HAP-1 (cell line): Measurements from ENCODE around the gene TMEM154.

ENCODE experiments used
- DNase-seq, 2 experiments: peaks; one replicate each; pipeline ENCODE4 v3.0.0-alpha.2; 2016 to 2020; ENCODE audit warnings: low spot score in 2 of 2
- H3K27me3 ChIP-seq: fragments of 250-450 bp; sonication (Bioruptor Pico); 2 replicates; pipeline ENCODE4 v1.5.1; 2020; ENCODE audit warnings: low read depth, mild to moderate bottlenecking, moderate library complexity
- H3K36me3 ChIP-seq: fragments of 250-450 bp; sonication (Bioruptor Pico); replicated peaks from 2 replicates; pipeline ENCODE4 v1.5.1; 2020; ENCODE audit warnings: mild to moderate bottlenecking
- H3K4me1 ChIP-seq: fragments of 250-450 bp; sonication (Bioruptor Pico); 2 replicates; pipeline ENCODE4 v1.5.1; 2020; ENCODE audit warnings: mild to moderate bottlenecking
- H3K4me3 ChIP-seq: fragments of 250-450 bp; sonication (Bioruptor Pico); 2 replicates; pipeline ENCODE4 v1.5.1; 2020; ENCODE audit warnings: mild to moderate bottlenecking, moderate library complexity
- H3K9me3 ChIP-seq: fragments of 250-450 bp; sonication (Bioruptor Pico); 2 replicates; pipeline ENCODE4 v1.5.1; 2020; ENCODE audit warnings: mild to moderate bottlenecking, moderate library complexity
- in situ Hi-C: fragments of 300-500 bp; cut with MboI; formaldehyde crosslinking; loops from 3 replicates; pipeline ENCODE4 v1.14.3; 2020; ENCODE audit warnings: low sequenced_read_pairs, inconsistent platforms, mixed read lengths

The TMEM154 gene

GRCh38 chr4:152687974-152688599 is 8.3 kb upstream of the TMEM154 start:
- H3K27me3 ChIP-seq: no peaks in the 10 kb centered on the region; the same call in 1 of the 2 replicates
- no peaks in the 10 kb centered on the region for H3K36me3 ChIP-seq
- in situ Hi-C loops: no loop called here
- no peaks in the 10 kb centered on the region for H3K4me1 ChIP-seq
- H3K9me3 ChIP-seq: no peaks in the 10 kb centered on the region
- no peak for DNase-seq
- H3K4me3 ChIP-seq: no peak overlapping the region

DNA sequence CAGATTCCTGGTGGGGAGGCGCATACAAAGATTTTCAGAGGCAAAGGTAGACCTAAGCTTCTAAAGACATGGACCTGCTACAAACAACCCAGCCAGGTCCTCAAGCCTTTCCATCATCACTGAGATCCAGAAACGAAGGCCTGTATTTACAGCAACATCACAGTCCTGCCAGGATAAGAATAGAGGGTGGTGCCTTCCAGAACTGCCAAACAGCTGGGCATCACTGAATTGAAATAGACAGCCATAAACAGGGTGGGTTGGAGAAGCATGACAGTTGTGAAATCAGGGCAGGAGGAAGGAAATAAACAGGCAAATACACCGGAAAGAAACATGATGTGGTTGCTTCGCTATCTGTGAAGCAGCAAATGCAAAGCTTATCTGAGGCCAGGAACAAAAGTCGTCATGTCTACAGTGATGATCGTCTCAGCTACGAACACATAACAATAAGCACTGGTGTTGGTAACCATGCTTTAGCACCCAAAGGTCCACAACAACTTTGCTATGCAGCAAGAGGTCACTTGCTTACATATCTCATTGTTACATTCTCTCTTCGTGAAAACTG is 6.7 kb upstream of the TMEM154 start:
- H3K4me3 ChIP-seq: no peak overlapping the region
- H3K36me3 ChIP-seq: no peaks in the 10 kb centered on the region
- no peak for DNase-seq
- no peaks in the 10 kb centered on the region for H3K9me3 ChIP-seq
- in situ Hi-C loops: no loop called here
- H3K4me1 ChIP-seq: no peaks in the 10 kb centered on the region
- H3K27me3 ChIP-seq: no peaks in the 10 kb centered on the region; the same call in 1 of the 2 replicates

- in situ Hi-C loops: no loop called here
- no peak for DNase-seq
- no peaks in the 10 kb centered on the region for H3K36me3 ChIP-seq
- H3K27me3 ChIP-seq: no peaks in the 10 kb centered on the region; the same call in 1 of the 2 replicates
- peaks cover under 1% of the 10 kb centered on the region; the same call in 1 of the 2 replicates for H3K4me1 ChIP-seq
- no peak overlapping the region for H3K4me3 ChIP-seq
- no peaks in the 10 kb centered on the region for H3K9me3 ChIP-seq
Measured at GRCh38 chr4:152684587-152684986, 4.8 kb upstream of the TMEM154 start.

GRCh38 chr4:152684007-152684406 is 4.2 kb upstream of the TMEM154 start:
- Histone ChIP-seq H3K36me3 (no peaks in the 10 kb centered on the region), H3K4me1 (peaks cover 3% of the 10 kb centered on the region; the same call in 1 of the 2 replicates), H3K9me3 (no peaks in the 10 kb centered on the region), H3K27me3 (no peaks in the 10 kb centered on the region; the same call in 1 of the 2 replicates), H3K4me3 (no peak overlapping the region)
- DNase-seq: no peak
- in situ Hi-C loops: no loop called here

DNA sequence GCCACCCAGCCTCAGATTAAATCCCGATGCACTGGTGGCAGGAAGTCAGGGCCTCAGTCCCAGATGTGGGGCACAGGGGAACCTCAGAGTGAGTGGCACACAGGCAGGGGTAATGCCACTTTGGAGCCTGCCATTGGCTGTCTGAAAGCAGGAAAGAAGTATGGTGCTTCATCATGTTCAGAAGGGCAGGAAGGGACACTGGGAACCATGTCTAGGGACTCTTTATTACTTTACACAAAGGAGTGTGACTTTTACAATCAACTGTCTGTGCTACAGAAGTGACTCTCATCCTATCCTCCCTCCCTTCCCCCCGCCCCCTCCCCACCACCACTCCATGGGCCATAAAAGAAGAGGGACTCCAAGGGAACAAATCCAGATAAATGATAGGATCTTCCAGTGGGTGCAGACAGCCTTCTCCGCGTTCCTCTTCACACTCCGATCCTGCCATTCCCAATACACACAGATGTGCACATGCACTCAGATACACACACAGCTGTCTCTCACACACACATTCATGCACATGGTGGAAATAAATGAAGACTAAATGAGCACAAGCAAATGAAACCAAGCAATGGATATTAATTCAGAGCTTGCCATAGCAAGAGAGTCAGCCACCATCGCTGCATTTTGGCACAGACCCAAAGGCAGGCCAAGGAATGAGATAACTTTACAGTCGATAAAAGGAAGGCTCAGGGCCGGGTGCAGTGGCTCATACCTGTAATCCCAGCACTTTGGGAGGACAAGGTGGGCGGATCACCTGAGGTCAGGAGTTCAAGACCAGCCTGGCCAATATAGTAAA is 2.5 kb upstream of the TMEM154 start:
- Histone ChIP-seq H3K27me3 (no peaks in the 10 kb centered on the region), H3K36me3 (no peaks in the 10 kb centered on the region), H3K4me3 (no peak overlapping the region), H3K9me3 (no peaks in the 10 kb centered on the region), H3K4me1 (peaks cover 3% of the 10 kb centered on the region; the same call in 1 of the 2 replicates)
- in situ Hi-C loops: no loop called here
- DNase-seq: no peak

DNA sequence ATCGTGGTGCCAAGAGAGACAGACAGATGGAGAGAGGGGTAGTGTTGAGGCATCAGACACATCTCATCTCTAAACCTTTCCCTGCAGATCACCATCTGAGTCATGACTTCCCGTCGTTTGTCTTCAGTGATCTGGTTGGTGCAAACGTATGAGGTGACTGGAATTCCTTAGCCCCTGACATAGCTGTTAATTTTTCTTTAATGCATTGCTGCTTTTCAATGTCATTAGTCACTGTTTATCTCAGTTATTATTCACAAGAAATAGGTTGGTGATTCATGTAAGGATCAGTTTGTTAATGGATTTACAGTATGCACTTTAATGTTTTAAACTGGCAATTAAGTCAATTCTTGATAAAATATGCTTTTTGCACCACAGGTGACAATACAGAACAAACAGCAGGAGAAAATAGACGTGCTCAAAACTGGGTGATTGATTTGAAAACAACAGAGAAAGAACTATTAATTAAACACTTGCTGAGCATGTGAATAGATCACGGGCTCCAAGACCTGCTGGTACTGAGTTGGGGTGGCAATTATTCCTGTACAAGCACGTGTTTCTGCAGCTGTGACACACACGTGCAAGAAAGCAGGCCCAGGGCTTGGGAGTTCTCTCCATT is 1.3 kb upstream of the TMEM154 start:
- H3K4me3 ChIP-seq: no peak overlapping the region
- no peaks in the 10 kb centered on the region for H3K36me3 ChIP-seq
- in situ Hi-C loops: no loop called here
- no peaks in the 10 kb centered on the region for H3K9me3 ChIP-seq
- peaks cover 3% of the 10 kb centered on the region; the same call in 1 of the 2 replicates for H3K4me1 ChIP-seq
- no peak for DNase-seq
- no peaks in the 10 kb centered on the region for H3K27me3 ChIP-seq

GRCh38 chr4:152678841-152679240 is 956 bp downstream of the TMEM154 start:
- Histone ChIP-seq H3K4me3 (no peak overlapping the region), H3K9me3 (no peaks in the 10 kb centered on the region), H3K4me1 (peaks cover 3% of the 10 kb centered on the region; the same call in 1 of the 2 replicates), H3K27me3 (no peaks in the 10 kb centered on the region), H3K36me3 (no peaks in the 10 kb centered on the region)
- in situ Hi-C loops: no loop called here
- DNase-seq: no peak

- no peak for DNase-seq
- no peaks in the 10 kb centered on the region for H3K36me3 ChIP-seq
- H3K27me3 ChIP-seq: no peaks in the 10 kb centered on the region
- in situ Hi-C loops: no loop called here
- H3K9me3 ChIP-seq: no peaks in the 10 kb centered on the region
- H3K4me1 ChIP-seq: peaks cover 3% of the 10 kb centered on the region; the same call in 1 of the 2 replicates
- H3K4me3 ChIP-seq: no peak overlapping the region
Measured at GRCh38 chr4:152677117-152677516, 2.7 kb downstream of the TMEM154 start.

GRCh38 chr4:152676052-152676854 is 3.5 kb downstream of the TMEM154 start:
- Histone ChIP-seq H3K9me3 (no peaks in the 10 kb centered on the region), H3K36me3 (no peaks in the 10 kb centered on the region), H3K4me3 (no peak overlapping the region), H3K27me3 (no peaks in the 10 kb centered on the region), H3K4me1 (peaks cover 3% of the 10 kb centered on the region; the same call in 1 of the 2 replicates)
- no peak for DNase-seq
- in situ Hi-C loops: no loop called here

GRCh38 chr4:152674359-152674758 is 5.4 kb downstream of the TMEM154 start:
- Histone ChIP-seq H3K4me1 (peaks cover under 1% of the 10 kb centered on the region; the same call in 1 of the 2 replicates), H3K36me3 (no peaks in the 10 kb centered on the region), H3K4me3 (no peak overlapping the region), H3K27me3 (no peaks in the 10 kb centered on the region), H3K9me3 (no peaks in the 10 kb centered on the region)
- in situ Hi-C loops: no loop called here
- no peak for DNase-seq

GRCh38 chr4:152673489-152673888 is 6.3 kb downstream of the TMEM154 start:
- Histone ChIP-seq H3K36me3 (no peaks in the 10 kb centered on the region), H3K9me3 (no peaks in the 10 kb centered on the region), H3K4me1 (no peaks in the 10 kb centered on the region), H3K27me3 (no peaks in the 10 kb centered on the region), H3K4me3 (no peak overlapping the region)
- DNase-seq: no peak
- in situ Hi-C loops: no loop called here

- Histone ChIP-seq H3K9me3 (no peaks in the 10 kb centered on the region), H3K4me1 (no peaks in the 10 kb centered on the region), H3K4me3 (no peak overlapping the region), H3K27me3 (no peaks in the 10 kb centered on the region), H3K36me3 (no peaks in the 10 kb centered on the region)
- DNase-seq: no peak
- in situ Hi-C loops: no loop called here
Measured at GRCh38 chr4:152672206-152673092, 7.3 kb downstream of the TMEM154 start.
